ENCODE measurements around the gene LYZL1. TPM values are rescaled to one million over a fixed set of nuclear protein-coding genes. Genes with fewer than 3 reads are reported as not detected.
A peak's percentile ranks its signal among the peaks of the same experiment; 100 is the strongest.
"Not testable (repeated sequence)": the region's sequence is repeated elsewhere in the genome, so short reads cannot be mapped to it uniquely, and the experiment has no call there.

The LYZL1 gene
- total RNA-seq, 1 donor = not detected

- no peak for TF ChIP-seq CTCF (IDR thresholded peaks at IDR 0.05; ENCODE audit: insufficient read depth, low read length)
- no peak overlapping the region for H3K4me3 ChIP-seq (ENCODE audit: low read depth, low read length)
- peak; percentile 25 for DNase-seq (ENCODE audit: low read depth)
Observed at GRCh38 chr10:29353305-29353704, 64.4 kb downstream of the LYZL1 start.

GRCh38 chr10:29353887-29354561, 65.2 kb downstream of the LYZL1 start:
- DNase-seq (ENCODE audit: low read depth) = no peak
- no peak overlapping the region for H3K4me3 ChIP-seq (ENCODE audit: low read depth, low read length)
- TF ChIP-seq CTCF (IDR thresholded peaks at IDR 0.05; ENCODE audit: insufficient read depth, low read length) = no peak

- no peak overlapping the region for H3K4me3 ChIP-seq (ENCODE audit: low read depth, low read length)
- no peak for DNase-seq (ENCODE audit: low read depth)
- no peak for TF ChIP-seq CTCF (IDR thresholded peaks at IDR 0.05; ENCODE audit: insufficient read depth, low read length)
Observed at GRCh38 chr10:29355411-29355991, 66.6 kb downstream of the LYZL1 start.

- DNase-seq (ENCODE audit: low read depth) = no peak
- H3K4me3 ChIP-seq (ENCODE audit: low read depth, low read length) = no peak overlapping the region
- no peak for TF ChIP-seq CTCF (IDR thresholded peaks at IDR 0.05; ENCODE audit: insufficient read depth, low read length)
Observed at GRCh38 chr10:29356931-29357330, 68.1 kb downstream of the LYZL1 start.

- TF ChIP-seq CTCF (IDR thresholded peaks at IDR 0.05; ENCODE audit: insufficient read depth, low read length) = no peak
Observed at GRCh38 chr10:29358010-29358616, 69.2 kb downstream of the LYZL1 start.

GRCh38 chr10:29360215-29360853, 71.5 kb downstream of the LYZL1 start:
- H3K4me3 ChIP-seq (ENCODE audit: low read depth, low read length); DNase-seq (ENCODE audit: low read depth): not testable (repeated sequence)

More at GRCh38 chr10:29358010-29358616, 69.2 kb downstream of the LYZL1 start:
- DNase-seq (ENCODE audit: low read depth) = no peak
- H3K4me3 ChIP-seq (ENCODE audit: low read depth, low read length) = no peak overlapping the region

Measured in fibroblast of the aortic adventitia (primary cell).